Activated CD4-positive, alpha-beta T cell treated with anti-CD3 and anti-CD28 coated beads for 1 hour (primary cell): ENCODE results near the gene ATP1B2.
"Not testable (repeated sequence)": the region's sequence is repeated elsewhere in the genome, so short reads cannot be mapped to it uniquely, and the experiment has no call there.

ENCODE experiments used
- DNase-seq: peaks from one replicate; pipeline ENCODE4 v3.0.0-alpha.2; 2020

ATP1B2 gene, protein sequence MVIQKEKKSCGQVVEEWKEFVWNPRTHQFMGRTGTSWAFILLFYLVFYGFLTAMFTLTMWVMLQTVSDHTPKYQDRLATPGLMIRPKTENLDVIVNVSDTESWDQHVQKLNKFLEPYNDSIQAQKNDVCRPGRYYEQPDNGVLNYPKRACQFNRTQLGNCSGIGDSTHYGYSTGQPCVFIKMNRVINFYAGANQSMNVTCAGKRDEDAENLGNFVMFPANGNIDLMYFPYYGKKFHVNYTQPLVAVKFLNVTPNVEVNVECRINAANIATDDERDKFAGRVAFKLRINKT

GRCh38 chr17:7650509-7651096 is at the start of gene ATP1B2:
ATP1B2 (plus strand) TSS chr17:7650926; CDS start chr17:7651519, 593 bp downstream.
- peak; percentile 60 for DNase-seq

DNA sequence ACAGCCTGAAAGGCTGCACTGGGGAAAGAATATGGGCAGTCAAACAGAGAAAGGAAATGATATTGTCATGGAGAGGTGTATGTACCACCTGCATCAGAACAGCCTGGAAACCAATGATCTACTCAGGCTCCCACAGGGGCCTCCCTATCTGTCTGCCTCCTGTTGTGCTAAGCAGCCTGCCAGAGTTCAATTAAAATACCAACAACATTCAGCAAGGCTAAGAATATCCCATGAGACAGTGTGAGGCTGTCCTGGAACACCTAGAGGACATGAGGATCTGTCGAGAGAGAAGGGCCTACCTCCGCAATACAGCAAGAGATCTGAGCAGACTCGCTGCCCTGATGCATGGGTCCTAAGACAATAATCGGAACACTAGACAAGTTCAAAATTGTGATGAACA is 44.4 kb upstream of the ATP1B2 start:
- no peak for DNase-seq

DNA sequence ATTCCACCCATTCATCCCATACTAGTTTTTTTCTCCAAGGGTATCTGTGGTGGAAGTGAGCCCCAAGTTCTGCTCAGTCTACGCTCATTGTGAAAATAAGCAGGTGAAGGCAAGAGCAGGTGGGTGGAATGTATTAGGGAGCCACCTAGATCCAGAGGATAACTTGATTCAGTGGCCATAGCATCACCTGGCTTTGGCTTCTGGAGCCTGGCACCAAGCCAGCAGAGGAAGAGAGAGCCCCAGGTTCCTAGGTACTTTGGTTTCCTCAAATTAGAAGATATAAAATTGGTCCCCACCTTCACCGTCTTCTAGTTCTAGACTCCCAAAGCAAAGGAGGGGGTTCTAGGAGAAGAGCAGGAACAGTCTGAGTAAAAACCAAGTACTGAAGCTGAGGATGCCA is 40.1 kb upstream of the ATP1B2 start:
- DNase-seq = no peak

DNA sequence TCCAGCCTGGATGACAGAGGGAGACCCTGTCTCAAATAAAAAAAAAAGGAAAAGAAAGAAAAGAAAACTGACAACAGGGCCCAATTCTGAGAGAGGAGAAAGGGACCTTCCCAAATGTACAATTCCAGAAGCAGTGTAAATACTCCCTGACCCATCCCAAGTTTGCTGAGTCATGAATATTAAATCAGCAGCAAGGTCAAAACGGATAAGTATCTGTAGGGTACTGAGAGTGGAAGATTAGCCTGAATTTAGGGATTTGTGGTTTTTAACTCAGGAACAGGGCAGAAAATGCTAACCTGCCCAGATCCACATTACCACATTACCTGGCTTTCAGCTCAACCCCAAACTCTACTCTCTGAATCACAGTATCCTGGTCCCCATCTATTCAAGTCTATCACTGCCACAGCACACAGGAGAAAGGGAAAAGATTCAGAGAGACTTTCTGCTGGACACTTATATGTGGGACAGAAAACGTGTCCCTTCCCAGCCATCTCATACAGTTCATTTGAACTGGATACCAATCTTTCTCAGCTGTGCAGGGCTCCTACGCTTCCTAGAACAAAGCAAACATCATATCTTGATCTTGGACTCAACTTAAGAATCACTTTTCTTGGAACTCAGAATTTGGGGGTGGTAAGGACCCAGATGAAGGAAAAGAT is 39.0 kb upstream of the ATP1B2 start:
- DNase-seq = no peak

DNA sequence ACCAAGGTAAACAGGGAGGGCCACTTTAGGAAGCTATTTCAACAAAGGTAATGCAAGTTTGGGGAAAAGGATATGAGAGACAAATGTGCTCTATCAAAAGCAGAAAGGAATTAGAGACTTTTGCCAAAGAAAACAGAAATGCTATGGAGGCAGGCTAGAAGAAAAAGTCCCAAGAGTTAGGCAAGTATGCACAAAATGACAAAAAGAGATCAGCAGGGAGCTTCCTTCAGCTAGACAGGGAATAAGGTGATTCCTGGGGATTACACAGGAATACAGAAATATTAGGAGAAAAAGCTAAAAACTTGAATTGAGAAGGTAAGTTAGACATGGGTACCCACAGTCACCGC is 38.5 kb upstream of the ATP1B2 start:
- DNase-seq = no peak

DNA sequence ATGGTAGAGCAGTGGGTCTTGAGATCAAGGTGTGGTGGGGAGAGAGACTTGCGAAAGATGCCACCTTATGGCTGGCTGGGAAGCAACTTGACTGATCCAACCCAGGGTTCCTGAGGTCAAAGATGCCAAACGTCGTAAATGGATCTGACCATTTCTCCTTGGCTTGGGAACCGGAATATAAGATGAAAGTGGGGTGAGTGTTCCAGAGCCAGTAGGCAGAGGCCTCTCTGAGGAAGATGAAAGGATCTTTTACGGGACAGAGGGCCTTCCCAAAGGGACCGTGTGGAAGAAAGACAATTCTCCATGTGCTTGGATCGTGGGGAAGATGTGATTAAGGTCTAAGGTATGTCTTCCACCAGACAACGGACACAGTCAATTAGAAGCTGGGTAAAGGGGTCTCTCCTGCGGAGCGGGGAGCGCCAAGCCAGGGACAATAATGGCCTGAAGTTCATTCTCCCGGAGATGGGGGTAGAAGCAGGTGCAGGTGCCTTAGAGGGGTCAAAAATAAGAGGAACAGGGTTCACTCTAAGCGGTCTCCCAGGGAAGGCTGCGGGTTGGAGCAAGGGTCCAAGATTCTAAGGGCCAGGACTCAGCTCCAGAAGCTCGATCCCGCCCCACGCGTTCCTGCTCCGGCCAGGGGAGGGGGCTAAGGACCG is 36.8 kb upstream of the ATP1B2 start:
- no peak for DNase-seq

DNA sequence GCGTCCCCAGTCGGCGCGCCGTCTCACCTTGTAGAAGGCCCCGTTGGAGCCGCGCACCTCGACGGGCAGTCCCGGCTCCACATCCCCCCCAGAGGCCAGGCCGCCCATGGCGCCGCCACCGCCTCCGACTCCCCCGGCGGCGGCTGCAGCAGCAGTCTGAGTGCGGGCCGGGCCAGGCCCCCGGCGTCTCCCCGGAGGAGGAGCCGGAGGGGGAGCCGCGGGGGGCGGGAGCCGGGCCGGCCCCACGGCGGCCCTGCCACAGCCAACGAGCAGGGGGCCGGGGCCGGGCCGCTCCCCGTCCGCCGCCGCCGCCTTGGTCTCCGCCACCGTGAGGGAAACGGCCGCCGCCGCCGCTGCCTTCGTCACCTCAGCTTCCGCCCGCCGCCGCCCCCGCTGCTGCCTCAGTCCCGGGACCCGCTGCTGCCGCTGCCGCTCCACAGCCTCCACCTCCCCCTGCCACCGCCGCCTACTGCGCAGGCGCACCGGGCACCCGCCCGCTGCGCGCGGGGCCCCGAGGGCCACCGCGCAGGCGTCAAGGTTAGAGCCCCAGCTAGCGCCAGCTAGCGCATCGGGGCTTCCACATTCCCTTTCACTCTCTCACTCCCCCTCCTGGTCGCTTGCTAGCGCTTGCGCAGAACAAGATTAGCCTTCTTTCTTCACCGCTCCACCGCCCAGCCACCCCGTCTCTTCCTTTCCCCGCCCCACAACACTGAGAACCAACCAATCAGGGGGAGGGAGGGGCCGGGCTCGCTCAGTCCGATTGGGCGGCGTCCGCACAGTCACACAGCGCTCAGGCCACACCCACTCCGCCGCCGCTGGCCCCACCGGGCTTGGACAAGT is 36.1 kb upstream of the ATP1B2 start, which contains the start of gene FXR2:
Gene FXR2 (minus strand): TSS at position 473 of the 840 bp plus-strand sequence. CDS start 365 bp downstream, at position 108.
- DNase-seq = peak; percentile 97

- no peak for DNase-seq
Measured at GRCh38 chr17:7615265-7615747, 35.4 kb upstream of the ATP1B2 start.

DNA sequence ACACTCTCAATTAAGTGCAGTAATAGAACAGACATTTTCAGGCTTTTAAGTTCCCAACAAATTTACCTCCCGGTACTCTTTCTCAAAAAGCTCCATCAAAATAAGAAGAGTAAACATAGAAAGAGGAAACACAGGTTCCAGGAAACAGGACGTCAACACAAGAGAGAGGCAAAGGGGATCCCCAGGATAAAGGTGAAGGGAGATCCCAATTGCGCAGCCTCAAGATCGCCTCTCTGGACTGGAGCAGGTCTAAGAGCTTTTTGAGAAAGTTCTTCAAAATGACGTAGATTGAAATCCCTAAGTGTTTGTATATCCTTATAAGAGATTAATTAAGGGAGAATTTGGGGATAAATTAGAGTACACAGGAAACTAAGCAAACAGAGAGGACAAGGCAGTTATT is 32.1 kb upstream of the ATP1B2 start:
- DNase-seq = no peak

DNA sequence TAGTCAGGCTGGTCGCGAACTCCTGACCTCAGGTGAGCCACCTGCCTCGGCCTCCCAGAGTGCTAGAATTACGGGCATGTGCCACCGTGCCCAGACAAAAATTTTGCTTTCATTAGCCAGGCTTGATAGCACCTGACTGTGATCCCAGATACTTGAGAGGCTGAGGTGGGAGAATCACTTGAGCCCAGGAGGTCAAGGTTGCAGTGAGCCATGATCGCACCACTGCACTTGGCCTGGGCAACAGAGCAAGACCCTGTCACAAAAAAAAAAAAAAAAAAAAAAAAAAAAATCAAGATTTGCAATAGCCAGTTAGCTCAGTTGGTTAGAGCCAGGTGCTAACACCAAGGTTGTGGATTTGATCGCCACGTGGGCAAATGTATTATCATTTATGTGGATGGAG is 29.9 kb upstream of the ATP1B2 start:
- no peak for DNase-seq

GRCh38 chr17:7623661-7624060 is 27.1 kb upstream of the ATP1B2 start:
- DNase-seq = no peak

GRCh38 chr17:7625749-7626148 is 25.0 kb upstream of the ATP1B2 start:
- not testable (repeated sequence) for DNase-seq

- no peak for DNase-seq
Measured at GRCh38 chr17:7626307-7626706, 24.4 kb upstream of the ATP1B2 start.

DNA sequence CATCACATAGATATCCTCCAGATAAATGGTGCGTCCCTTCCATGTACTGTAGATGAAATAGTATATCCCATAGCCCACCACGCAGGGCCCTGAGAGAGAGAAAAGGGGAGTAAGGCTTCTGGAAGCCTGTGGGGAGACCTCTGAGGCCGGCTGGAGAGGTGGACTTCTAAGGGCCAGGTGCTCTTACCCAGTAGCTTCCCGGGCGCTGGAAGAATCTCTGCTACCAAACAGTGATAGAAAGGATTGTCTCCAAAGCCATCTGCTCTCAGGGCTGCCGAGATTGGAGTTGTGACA is 23.8 kb upstream of the ATP1B2 start:
- DNase-seq = no peak

GRCh38 chr17:7627250-7628121 is 23.2 kb upstream of the ATP1B2 start, which contains the start of gene SAT2:
SAT2 (minus strand) TSS chr17:7627821; CDS start chr17:7627635, 186 bp downstream.
- DNase-seq = peak; percentile 72

GRCh38 chr17:7629939-7630571 is 20.7 kb upstream of the ATP1B2 start, which contains the start of gene SHBG:
SHBG (plus strand) TSS chr17:7630135; CDS start chr17:7630173, 38 bp downstream.
- DNase-seq = no peak

GRCh38 chr17:7631398-7632380 is 19.0 kb upstream of the ATP1B2 start:
- DNase-seq = no peak

DNA sequence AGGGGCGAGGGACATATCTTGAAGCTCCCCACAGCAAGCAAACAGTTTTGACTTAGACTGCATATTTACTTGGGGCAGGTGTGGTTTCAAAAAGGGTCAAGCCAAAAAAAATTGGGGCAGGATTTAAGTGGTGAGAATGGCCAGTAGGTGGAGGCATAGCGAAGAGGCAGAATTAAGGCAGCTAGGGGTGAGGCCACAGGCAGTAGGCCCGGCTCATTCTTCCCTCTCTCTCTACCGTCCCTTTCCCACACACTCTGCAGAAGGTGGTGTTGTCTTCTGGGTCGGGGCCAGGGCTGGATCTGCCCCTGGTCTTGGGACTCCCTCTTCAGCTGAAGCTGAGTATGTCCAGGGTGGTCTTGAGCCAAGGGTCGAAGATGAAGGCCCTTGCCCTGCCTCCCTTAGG is 18.2 kb upstream of the ATP1B2 start:
- no peak for DNase-seq

DNA sequence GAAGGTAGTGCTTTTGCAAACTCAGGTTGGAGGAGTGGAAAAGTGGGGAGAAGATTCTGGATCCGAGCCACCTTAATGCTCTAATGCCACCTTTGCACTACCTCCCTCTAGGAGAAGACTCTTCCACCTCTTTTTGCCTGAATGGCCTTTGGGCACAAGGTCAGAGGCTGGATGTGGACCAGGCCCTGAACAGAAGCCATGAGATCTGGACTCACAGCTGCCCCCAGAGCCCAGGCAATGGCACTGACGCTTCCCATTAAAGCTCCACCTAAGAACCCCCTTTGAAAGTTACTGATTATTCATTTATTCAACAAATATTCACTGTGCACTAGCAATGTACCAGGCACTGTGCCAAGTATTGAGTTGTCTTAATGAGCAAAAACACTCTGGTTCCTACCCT is 17.6 kb upstream of the ATP1B2 start:
- DNase-seq = no peak

DNA sequence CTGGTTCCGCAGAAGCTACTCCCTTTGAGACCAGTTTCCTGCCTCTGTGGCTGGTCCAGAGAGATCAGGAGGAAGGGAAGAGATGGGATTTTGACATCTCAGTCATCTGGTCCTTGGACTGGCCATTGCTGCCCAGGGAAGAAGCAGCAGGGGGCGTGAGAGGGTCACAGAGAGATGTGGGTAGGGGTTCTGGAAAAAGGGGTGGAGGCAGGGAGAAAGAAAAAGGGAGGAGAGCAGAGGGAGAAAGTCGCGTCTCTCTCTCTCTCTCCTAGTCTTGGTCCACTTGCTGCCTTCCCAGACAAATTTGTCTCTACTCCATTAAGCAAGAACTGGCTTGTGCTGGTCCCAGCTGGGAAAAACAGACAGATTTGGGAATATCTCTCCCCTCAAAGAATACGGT is 16.3 kb upstream of the ATP1B2 start:
- no peak for DNase-seq
